Measurements from ENCODE around the gene PHACTR1. TPM values are rescaled to one million over a fixed set of nuclear protein-coding genes. Genes with fewer than 3 reads are reported as not detected.

Gene PHACTR1
- total RNA-seq, 2 donors from 2014 or later, result 6.0 to 12.9 TPM

DNA sequence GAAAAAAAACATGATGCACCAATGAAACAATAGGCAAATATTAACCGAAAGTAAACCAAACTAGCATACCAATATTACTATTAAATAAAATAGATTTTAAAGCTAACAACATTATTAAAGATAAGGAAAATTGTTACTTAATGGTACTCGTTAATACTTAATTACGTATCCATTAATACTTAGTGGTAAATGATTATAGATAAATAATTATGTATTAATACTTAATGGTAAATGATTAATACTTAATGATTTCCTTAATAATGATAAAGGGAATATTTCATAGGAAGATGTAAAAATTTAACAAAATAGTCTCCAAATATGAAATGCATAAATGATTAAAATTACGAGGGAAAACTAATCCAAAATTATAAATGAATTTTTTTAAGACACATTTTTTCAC is 278.9 kb downstream of the PHACTR1 start:
- intact Hi-C loops (cut with DNase I), result no loop called here
- WGBS, 2 donors, result 90 to 91% methylated on average over 4 of the region's 4 CpGs
- DNase-seq, result no peak

DNA sequence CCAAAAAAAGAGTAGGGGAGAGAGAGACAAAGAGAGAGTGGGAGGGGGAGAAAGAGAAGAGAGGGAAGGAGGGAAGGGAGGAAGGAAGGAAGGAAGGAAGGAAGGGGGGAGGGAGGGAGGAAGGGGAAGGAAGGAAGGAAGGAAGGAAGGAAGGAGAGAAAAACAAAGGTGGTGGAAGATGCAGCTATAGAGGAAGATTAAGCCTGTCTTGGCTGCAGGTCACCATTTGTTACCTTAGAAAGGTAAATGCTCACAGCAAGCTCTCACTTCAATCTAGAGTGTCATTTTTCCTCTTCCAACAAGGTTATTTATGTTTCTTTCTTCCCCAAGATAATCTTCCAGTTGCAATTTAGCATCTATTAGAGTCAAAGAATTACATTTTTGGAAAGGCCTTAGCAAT is 284.0 kb downstream of the PHACTR1 start:
- ATAC-seq (no peak), DNase-seq (no peak)
- intact Hi-C loops (cut with DNase I), result no loop called here
- no peak overlapping the region for H3K4me3 ChIP-seq
- H3K4me1 ChIP-seq, result no peaks in the 10 kb centered on the region
- TF ChIP-seq, protein P1, sequence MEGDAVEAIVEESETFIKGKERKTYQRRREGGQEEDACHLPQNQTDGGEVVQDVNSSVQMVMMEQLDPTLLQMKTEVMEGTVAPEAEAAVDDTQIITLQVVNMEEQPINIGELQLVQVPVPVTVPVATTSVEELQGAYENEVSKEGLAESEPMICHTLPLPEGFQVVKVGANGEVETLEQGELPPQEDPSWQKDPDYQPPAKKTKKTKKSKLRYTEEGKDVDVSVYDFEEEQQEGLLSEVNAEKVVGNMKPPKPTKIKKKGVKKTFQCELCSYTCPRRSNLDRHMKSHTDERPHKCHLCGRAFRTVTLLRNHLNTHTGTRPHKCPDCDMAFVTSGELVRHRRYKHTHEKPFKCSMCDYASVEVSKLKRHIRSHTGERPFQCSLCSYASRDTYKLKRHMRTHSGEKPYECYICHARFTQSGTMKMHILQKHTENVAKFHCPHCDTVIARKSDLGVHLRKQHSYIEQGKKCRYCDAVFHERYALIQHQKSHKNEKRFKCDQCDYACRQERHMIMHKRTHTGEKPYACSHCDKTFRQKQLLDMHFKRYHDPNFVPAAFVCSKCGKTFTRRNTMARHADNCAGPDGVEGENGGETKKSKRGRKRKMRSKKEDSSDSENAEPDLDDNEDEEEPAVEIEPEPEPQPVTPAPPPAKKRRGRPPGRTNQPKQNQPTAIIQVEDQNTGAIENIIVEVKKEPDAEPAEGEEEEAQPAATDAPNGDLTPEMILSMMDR (IDR thresholded peaks at IDR 0.05), result no peak
- no peak for TF ChIP-seq POLR2A (IDR thresholded peaks at IDR 0.05)
- H3K27ac ChIP-seq, result no peak overlapping the region
- no peaks in the 10 kb centered on the region for H3K9me3 ChIP-seq
- no peaks in the 10 kb centered on the region for H3K27me3 ChIP-seq
- no peaks in the 10 kb centered on the region for H3K36me3 ChIP-seq (replicated peaks in 1 of 2; ENCODE audit: insufficient read depth in 1 of 2, low read depth in 2 of 2)

More for the DNA sequence above, 278.9 kb downstream of the PHACTR1 start:
- no peaks in the 10 kb centered on the region for H3K36me3 ChIP-seq (replicated peaks in 1 of 2; ENCODE audit: insufficient read depth in 1 of 2, low read depth in 2 of 2)
- no peaks in the 10 kb centered on the region for H3K27me3 ChIP-seq
- no peak for ATAC-seq
- TF ChIP-seq POLR2A (IDR thresholded peaks at IDR 0.05), result no peak
- TF ChIP-seq, protein P1 (IDR thresholded peaks at IDR 0.05), result no peak
- H3K4me3 ChIP-seq, result no peak overlapping the region
- no peaks in the 10 kb centered on the region for H3K9me3 ChIP-seq
- H3K27ac ChIP-seq, result no peak overlapping the region
- H3K4me1 ChIP-seq, result no peaks in the 10 kb centered on the region

DNA sequence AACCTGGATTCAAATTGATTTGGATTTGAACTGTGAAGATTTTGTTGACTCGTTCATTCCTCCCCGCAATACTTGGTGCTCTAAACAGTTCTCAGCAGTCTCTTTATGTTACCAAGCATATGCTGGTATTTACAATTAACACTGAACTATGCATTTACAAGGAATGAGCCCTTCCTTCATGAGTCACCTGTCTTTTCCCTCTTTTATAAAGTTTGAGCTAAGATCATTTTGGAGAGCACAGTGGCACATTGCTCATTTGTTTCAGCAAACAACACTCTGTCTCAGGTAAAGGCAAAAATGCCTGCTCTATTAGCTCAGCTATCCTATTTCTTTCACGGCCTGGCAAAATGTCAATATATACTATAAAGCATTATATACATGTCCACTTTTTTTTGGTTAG is 285.4 kb downstream of the PHACTR1 start:
- 85 to 91% methylated on average over 3 of the region's 3 CpGs for WGBS, 2 donors
- intact Hi-C loops (cut with DNase I), result no loop called here
- ATAC-seq, result no peak

DNA sequence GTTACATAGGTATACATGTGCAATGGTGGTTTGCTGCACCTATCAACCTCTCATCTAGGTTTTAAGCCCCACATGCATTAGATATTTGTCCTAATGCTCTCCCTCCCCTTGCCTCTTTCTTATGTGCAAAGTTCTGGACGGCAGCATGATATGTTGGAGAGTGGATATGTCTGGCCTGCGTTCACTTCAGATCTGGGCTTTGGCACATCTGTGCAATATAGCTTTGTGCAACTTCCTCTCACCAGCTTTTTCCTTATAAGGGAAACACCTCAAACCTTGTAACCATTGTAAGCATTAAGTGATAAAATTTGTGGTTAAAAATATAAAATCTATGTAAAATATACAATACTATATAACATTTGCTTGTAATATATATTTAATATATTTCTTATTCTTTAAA is 288.0 kb downstream of the PHACTR1 start:
- 60 to 61% methylated on average over 2 of the region's 2 CpGs for WGBS, 2 donors
- DNase-seq, result no peak
- no peak for ATAC-seq
- H3K9me3 ChIP-seq, result no peaks in the 10 kb centered on the region
- intact Hi-C loops (cut with DNase I), result no loop called here
- H3K27me3 ChIP-seq, result no peaks in the 10 kb centered on the region
- no peak for TF ChIP-seq POLR2A (IDR thresholded peaks at IDR 0.05)
- TF ChIP-seq, protein P1 (IDR thresholded peaks at IDR 0.05), result no peak
- H3K36me3 ChIP-seq (replicated peaks in 1 of 2; ENCODE audit: insufficient read depth in 1 of 2, low read depth in 2 of 2), result no peaks in the 10 kb centered on the region
- H3K4me1 ChIP-seq, result no peaks in the 10 kb centered on the region
- no peak overlapping the region for H3K27ac ChIP-seq
- no peak overlapping the region for H3K4me3 ChIP-seq

More for the DNA sequence above, 285.4 kb downstream of the PHACTR1 start:
- no peaks in the 10 kb centered on the region for H3K4me1 ChIP-seq
- no peaks in the 10 kb centered on the region for H3K9me3 ChIP-seq
- no peak overlapping the region for H3K4me3 ChIP-seq
- H3K27me3 ChIP-seq, result no peaks in the 10 kb centered on the region
- TF ChIP-seq POLR2A (IDR thresholded peaks at IDR 0.05), result no peak
- TF ChIP-seq, protein P1 (IDR thresholded peaks at IDR 0.05), result no peak
- no peaks in the 10 kb centered on the region for H3K36me3 ChIP-seq (replicated peaks in 1 of 2; ENCODE audit: insufficient read depth in 1 of 2, low read depth in 2 of 2)
- H3K27ac ChIP-seq, result no peak overlapping the region
- DNase-seq, result no peak

DNA sequence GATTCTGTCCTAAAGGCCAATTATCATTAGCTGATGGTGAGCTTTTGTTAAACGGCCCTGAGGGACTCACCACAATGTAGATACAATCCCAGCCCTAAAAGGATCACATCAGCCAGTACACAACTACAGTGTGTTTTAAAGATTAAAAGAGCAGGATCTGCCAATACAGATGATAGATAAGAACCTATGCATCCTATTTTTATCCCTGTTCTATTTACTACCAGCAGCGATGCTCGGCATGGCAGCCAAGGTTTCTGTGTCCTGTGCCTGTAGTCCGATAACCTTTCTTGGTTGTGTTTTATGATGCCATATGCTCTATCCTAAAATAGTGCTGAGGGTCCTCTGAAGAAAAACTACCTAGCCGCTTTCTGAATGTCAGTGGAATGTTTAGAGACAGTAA is 289.4 kb downstream of the PHACTR1 start:
- TF ChIP-seq POLR2A (IDR thresholded peaks at IDR 0.05), result no peak
- intact Hi-C loops (cut with DNase I), result no loop called here
- WGBS, 2 donors, result 54 to 55% methylated on average over 5 of the region's 5 CpGs
- no peaks in the 10 kb centered on the region for H3K27me3 ChIP-seq
- H3K9me3 ChIP-seq, result no peaks in the 10 kb centered on the region
- DNase-seq, result no peak
- H3K4me3 ChIP-seq, result no peak overlapping the region
- no peaks in the 10 kb centered on the region for H3K36me3 ChIP-seq (replicated peaks in 1 of 2; ENCODE audit: insufficient read depth in 1 of 2, low read depth in 2 of 2)
- H3K4me1 ChIP-seq, result no peaks in the 10 kb centered on the region
- ATAC-seq, result no peak
- no peak overlapping the region for H3K27ac ChIP-seq
